HG02642 (cell line): ENCODE results near the gene MUC13.

Source experiments
- ATAC-seq: cut with Tn5 transposase; IDR thresholded peaks from one replicate; pipeline ENCODE4 v1.9.1; 2021; ENCODE audit warnings: mild to moderate bottlenecking; ENCODE audit not compliant: unreplicated experiment, poor library complexity

The MUC13 gene

DNA sequence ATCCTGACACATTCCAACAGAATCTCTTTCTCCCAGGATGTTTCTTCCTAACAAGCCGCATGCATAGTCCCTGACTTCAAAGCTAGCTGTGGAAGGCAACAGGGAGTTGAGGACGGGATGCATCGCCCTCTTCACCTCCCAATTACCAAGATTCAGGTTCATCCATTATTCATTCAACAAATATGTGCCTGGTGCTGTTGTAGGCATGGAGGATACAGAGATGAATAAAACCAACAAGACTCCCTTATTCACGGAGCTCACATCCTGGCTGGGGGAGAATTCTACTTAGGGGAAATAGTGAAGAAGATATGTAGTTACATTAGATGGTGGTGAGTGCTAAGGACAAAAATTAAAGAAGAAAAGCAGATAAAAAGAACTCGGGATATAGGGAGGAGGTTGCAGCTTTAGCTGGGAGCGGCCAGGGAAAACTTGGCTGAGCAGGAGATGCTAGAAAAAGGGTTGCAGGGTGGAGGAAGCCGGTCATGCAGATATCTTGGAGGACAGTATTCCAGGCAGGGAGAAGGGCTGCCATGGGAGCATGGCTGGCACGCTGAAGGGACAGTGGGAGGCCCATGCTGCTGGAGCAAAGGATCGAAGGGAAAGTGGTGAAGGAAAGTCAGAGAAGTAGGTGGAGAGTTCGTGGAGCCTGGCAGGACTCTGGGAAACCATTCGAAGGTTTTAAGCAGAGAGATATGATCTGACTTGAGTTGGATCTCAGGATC, 52.4 kb downstream of the MUC13 start:
- ATAC-seq = no peak

DNA sequence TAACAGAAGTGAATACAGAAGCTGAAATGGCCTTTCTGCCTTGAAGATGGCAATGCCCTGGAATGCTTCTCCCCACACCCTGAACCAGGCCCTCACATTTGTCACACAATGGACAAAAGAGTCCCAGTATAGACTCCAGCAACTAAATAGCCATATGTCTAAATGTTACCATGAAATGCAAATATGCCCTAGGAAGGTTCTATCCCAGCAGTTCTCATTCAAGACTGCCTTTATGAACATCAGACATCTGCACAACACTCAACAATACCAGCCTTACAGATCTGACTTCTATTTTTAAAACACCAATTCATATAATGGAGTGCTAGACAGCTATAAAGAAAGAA, 55.2 kb downstream of the MUC13 start:
- no peak for ATAC-seq

DNA sequence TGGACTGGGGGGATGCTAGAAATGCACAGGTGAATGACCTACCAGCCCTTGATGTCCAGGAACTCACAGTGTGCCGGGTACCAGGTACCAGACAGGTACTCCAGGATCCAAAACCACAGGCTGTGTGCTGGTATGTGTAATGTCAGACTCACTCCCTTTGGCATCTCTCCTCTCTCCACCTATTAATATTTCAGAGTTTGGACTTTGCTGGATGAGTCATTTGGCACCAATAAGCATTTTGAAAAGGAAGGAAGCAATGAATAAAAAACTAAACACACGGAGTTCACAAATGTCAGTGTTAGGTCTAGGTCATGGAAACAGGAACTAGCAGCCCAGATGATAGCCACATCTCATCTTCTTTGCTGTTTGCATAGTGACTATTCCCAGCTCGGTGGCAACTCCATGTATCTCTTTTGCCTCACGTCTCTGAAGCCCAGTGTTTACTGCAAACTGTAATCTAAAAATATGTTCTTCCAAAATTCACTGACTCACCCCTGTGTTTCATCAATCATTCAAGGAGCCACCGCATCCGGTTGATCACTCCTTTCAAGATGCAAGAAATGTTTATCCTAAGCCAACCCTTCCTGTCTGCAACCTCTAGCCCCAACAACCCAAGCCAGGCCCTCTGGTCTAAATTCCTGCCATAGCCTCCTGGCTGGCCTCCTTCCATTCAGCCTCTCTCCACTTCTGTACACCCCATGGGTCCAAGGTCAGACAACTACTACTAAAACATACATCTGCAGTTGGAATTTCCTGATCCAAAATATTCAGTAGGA, 55.8 kb downstream of the MUC13 start:
- ATAC-seq = no peak

GRCh38 chr3:124877674-124878073, 56.9 kb downstream of the MUC13 start:
- no peak for ATAC-seq

GRCh38 chr3:124876401-124876878, 58.1 kb downstream of the MUC13 start:
- ATAC-seq = no peak

DNA sequence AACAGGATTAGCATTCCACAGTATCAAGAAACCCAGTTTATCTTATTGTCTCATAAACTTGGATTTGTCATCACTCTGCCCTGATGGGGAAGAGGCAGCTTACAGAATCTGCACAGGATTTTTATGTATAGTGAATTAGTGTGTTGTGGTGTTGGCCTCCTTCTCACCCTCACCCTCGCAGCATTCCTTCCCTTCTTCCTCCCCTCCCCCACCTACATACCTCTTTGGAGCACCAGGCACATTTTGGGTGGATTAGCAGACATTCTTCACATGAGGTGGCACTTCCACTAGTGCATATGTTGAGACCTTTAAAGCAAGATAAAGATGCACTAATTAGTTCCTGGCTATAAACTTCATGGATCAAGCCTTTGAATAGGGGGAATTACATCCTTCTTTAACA, 61.3 kb downstream of the MUC13 start:
- ATAC-seq = no peak

DNA sequence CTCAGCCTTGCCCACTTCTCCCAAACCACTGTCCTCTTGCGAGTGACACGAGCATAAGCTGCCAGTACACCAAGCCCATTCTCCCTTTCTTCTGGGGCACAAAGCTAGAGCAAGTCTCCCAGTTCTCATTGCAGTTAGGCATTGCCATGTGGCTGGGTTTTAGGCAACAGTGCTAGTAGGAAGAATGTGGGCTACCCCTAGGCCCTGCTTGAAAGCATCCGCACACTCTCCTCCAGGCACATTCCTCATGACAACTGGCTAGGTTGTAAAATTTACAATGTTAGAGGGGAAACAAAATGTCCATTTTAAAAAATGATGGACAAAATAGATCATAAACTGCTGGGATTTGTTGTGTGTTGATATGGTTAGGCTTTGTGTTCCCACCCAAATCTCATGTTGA, 67.0 kb downstream of the MUC13 start:
- ATAC-seq = no peak

- ATAC-seq = no peak
Observed at GRCh38 chr3:124862006-124862405, 72.5 kb downstream of the MUC13 start.

- ATAC-seq = no peak
Observed at GRCh38 chr3:124861041-124861440, 73.5 kb downstream of the MUC13 start.

GRCh38 chr3:124860599-124860998, 74.0 kb downstream of the MUC13 start:
- no peak for ATAC-seq

GRCh38 chr3:124859025-124859424, 75.5 kb downstream of the MUC13 start:
- ATAC-seq = no peak

- no peak for ATAC-seq
Observed at GRCh38 chr3:124858275-124858674, 76.3 kb downstream of the MUC13 start.

DNA sequence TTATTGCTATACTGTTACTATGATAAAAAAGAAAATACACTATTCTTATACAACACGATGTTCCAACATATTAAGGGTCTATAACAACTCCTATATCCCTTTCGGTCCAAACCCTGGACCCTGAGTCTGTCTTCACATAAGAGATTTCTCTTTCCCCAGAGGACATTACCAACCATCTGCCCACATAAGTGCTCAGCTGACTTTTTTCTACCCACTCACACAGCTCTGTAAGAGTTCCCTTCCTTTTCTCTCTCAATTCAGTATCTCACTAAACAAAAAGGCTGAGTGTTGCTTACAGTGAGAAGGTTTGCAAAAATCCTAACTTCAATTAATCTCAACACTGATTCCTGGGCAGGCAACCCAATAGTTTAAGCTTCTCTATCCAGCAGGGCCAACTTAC, 77.9 kb downstream of the MUC13 start:
- no peak for ATAC-seq
